Ovary (tissue), 3 donors: ENCODE results near the gene HLTF.

Experiments
- EP300 ChIP-seq: sonication (generic); formaldehyde crosslinking; IDR thresholded peaks from one replicate; pipeline ENCODE4 v1.6.1; 2017; ENCODE audit warnings: antibody characterized with exemption
- POLR2A ChIP-seq: fragments of 450-650 bp; IDR thresholded peaks from one replicate; pipeline ENCODE4 v1.6.1; 2017; ENCODE audit warnings: antibody characterized with exemption, mild to moderate bottlenecking, moderate library complexity
- TF ChIP-seq, protein P1 (sequence below), 3 donors: fragments of 450-650 bp in 2 of 3; fragments of 200-600 bp in 1 of 3; IDR thresholded peaks; one replicate each; pipeline versions ENCODE4 v1.5.1 to v1.8.0; 2016 to 2022; ENCODE audit warnings: antibody characterized with exemption in 3 of 3, mild to moderate bottlenecking in 1 of 3
- donor health status: DM: no; HTN: no; CAD: no.

DNA sequence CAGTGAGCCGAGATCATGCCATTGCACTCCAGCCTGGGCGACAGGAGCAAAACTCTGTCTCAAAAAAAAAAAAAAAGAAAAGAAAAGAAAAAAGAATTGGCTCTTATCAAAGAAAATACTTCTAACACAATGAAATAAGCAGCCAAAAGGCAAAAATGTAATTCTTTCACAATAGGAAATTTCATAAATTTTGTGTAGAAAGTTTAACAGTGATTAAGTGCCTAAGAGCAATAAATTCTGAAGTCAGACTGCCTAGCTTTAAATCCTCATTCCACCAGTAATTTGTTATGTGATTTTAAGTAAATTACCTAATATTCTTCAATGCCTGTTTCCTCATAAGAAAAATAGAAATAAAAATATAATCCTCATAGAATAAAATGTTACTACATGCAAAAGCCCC is 24.6 kb downstream of the HLTF start:
- TF ChIP-seq, protein P1, sequence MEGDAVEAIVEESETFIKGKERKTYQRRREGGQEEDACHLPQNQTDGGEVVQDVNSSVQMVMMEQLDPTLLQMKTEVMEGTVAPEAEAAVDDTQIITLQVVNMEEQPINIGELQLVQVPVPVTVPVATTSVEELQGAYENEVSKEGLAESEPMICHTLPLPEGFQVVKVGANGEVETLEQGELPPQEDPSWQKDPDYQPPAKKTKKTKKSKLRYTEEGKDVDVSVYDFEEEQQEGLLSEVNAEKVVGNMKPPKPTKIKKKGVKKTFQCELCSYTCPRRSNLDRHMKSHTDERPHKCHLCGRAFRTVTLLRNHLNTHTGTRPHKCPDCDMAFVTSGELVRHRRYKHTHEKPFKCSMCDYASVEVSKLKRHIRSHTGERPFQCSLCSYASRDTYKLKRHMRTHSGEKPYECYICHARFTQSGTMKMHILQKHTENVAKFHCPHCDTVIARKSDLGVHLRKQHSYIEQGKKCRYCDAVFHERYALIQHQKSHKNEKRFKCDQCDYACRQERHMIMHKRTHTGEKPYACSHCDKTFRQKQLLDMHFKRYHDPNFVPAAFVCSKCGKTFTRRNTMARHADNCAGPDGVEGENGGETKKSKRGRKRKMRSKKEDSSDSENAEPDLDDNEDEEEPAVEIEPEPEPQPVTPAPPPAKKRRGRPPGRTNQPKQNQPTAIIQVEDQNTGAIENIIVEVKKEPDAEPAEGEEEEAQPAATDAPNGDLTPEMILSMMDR (IDR thresholded peaks at IDR 0.05) = no peak
- no peak for TF ChIP-seq POLR2A
- TF ChIP-seq EP300 = no peak
